GM23338 (cell line): ENCODE measurements around the gene RAB3B. TPM values are rescaled to one million over a fixed set of nuclear protein-coding genes. Genes with fewer than 3 reads are reported as not detected.

Source experiments
- ATAC-seq: fragments of 200-7000 bp; cut with Tn5 transposase; 3 replicates; pipeline ENCODE4 v1.9.1; 2020
- DNase-seq: peaks from one replicate; pipeline ENCODE4 v3.0.0-alpha.2; 2015; ENCODE audit warnings: low spot score
- H2AFZ ChIP-seq: fragments of 200-600 bp; sonication (generic); 2 replicates; pipeline ENCODE4 v1.8.0; 2016; ENCODE audit warnings: antibody characterized with exemption, mild to moderate bottlenecking, moderate library complexity
- H3F3A ChIP-seq: fragments of 200-600 bp; sonication (generic); replicated peaks from 2 replicates; pipeline ENCODE4 v1.8.0; 2017; ENCODE audit warnings: antibody characterized with exemption, mixed run types, low read depth
- H3K27ac ChIP-seq: fragments of 200-600 bp; sonication (generic); 2 replicates; pipeline ENCODE4 v1.6.1; 2016; ENCODE audit warnings: low read depth
- H3K27me3 ChIP-seq: fragments of 200-600 bp; sonication (generic); 2 replicates; pipeline ENCODE4 v1.8.0; 2016; ENCODE audit warnings: mild to moderate bottlenecking, mixed run types, moderate library complexity; ENCODE audit not compliant: insufficient read depth
- H3K36me3 ChIP-seq: fragments of 200-600 bp; sonication (generic); 2 replicates; pipeline ENCODE4 v1.8.0; 2016; ENCODE audit warnings: mild to moderate bottlenecking; ENCODE audit not compliant: insufficient read depth
- H3K4me1 ChIP-seq: fragments of 200-600 bp; sonication (generic); 2 replicates; pipeline ENCODE4 v1.8.0; 2016; ENCODE audit warnings: mild to moderate bottlenecking, moderate library complexity; ENCODE audit not compliant: insufficient read depth
- H3K4me2 ChIP-seq: fragments of 200-600 bp; sonication (generic); 2 replicates; pipeline ENCODE4 v1.7.1; 2017; ENCODE audit warnings: mixed run types
- H3K4me3 ChIP-seq: fragments of 200-600 bp; sonication (generic); 2 replicates; pipeline ENCODE4 v1.6.1; 2016; ENCODE audit warnings: mixed run types
- H3K79me2 ChIP-seq: fragments of 200-600 bp; sonication (generic); replicated peaks from 2 replicates; pipeline ENCODE4 v1.8.0; 2017; ENCODE audit warnings: mild to moderate bottlenecking; ENCODE audit not compliant: insufficient read depth
- H3K9me2 ChIP-seq: fragments of 200-600 bp; sonication (generic); 2 replicates; pipeline ENCODE4 v1.8.0; 2017; ENCODE audit not compliant: insufficient read depth
- H4K20me1 ChIP-seq: fragments of 200-600 bp; sonication (generic); replicated peaks from 2 replicates; pipeline ENCODE4 v1.8.0; 2017; ENCODE audit warnings: mild to moderate bottlenecking; ENCODE audit not compliant: insufficient read depth
- H3K27ac Mint-ChIP-seq: 2 replicates; pipeline ENCODE4 v1.8.0; 2020; ENCODE audit warnings: inconsistent platforms, mild to moderate bottlenecking, moderate library complexity, mixed read lengths
- H3K27me3 Mint-ChIP-seq: 3 replicates; pipeline ENCODE4 v1.8.0; 2022; ENCODE audit warnings: low read depth, mild to moderate bottlenecking, moderate library complexity, mixed read lengths, inconsistent platforms; ENCODE audit not compliant: insufficient read depth, poor library complexity
- H3K36me3 Mint-ChIP-seq: 3 replicates; pipeline ENCODE4 v1.8.0; 2021; ENCODE audit warnings: low read depth, mild to moderate bottlenecking, inconsistent platforms, moderate library complexity, mixed read lengths
- H3K4me1 Mint-ChIP-seq: 3 replicates; pipeline ENCODE4 v1.8.0; 2020; ENCODE audit warnings: mild to moderate bottlenecking, inconsistent platforms, mixed read lengths
- H3K4me3 Mint-ChIP-seq: 3 replicates; pipeline ENCODE4 v1.8.0; 2021; ENCODE audit warnings: moderate library complexity, mild to moderate bottlenecking, inconsistent platforms, mixed read lengths
- H3K9me3 Mint-ChIP-seq: 3 replicates; pipeline ENCODE4 v1.8.0; 2020; ENCODE audit warnings: moderate library complexity, mild to moderate bottlenecking, inconsistent platforms, mixed read lengths
- CREB1 ChIP-seq: fragments of 250-450 bp; sonication (Bioruptor Pico); IDR thresholded peaks from 2 replicates; pipeline ENCODE4 v1.5.0; 2020; ENCODE audit warnings: low read depth, mild to moderate bottlenecking, moderate library complexity
- EZH2 ChIP-seq: fragments of 200-600 bp; sonication (generic); IDR thresholded peaks from one replicate; pipeline ENCODE4 v1.8.0; 2017; ENCODE audit warnings: antibody characterized with exemption, mild to moderate bottlenecking, low read depth; ENCODE audit not compliant: unreplicated experiment
- EZH2phosphoT487 ChIP-seq: fragments of 200-600 bp; sonication (generic); IDR thresholded peaks from one replicate; pipeline ENCODE4 v1.8.1; 2018; ENCODE audit warnings: antibody characterized with exemption; ENCODE audit not compliant: unreplicated experiment
- JUNB ChIP-seq: IDR thresholded peaks from one replicate; pipeline ENCODE4 v1.6.1; 2016; ENCODE audit warnings: antibody characterized with exemption; ENCODE audit not compliant: unreplicated experiment
- NANOG ChIP-seq: IDR thresholded peaks from 2 replicates; pipeline ENCODE4 v1.6.1; 2016; ENCODE audit warnings: antibody characterized with exemption, borderline replicate concordance
- POLR2AphosphoS5 ChIP-seq: IDR thresholded peaks from 2 replicates; pipeline ENCODE4 v1.6.1; 2016; ENCODE audit warnings: antibody characterized with exemption, low read depth
- STAT1 ChIP-seq: IDR thresholded peaks from one replicate; pipeline ENCODE4 v1.6.1; 2016; ENCODE audit warnings: antibody characterized with exemption; ENCODE audit not compliant: unreplicated experiment
- ZNF114 ChIP-seq: fragments of 250-450 bp; sonication (Bioruptor Pico); IDR thresholded peaks from 2 replicates; pipeline ENCODE4 v1.5.0; 2020; ENCODE audit warnings: mild to moderate bottlenecking, moderate library complexity
- ZNF331 ChIP-seq: fragments of 250-450 bp; sonication (Bioruptor Pico); IDR thresholded peaks from 2 replicates; pipeline ENCODE4 v1.5.0; 2020; ENCODE audit warnings: low read depth, mild to moderate bottlenecking, moderate library complexity
- polyA plus RNA-seq: library from polyadenylated mRNA; unstranded; fragments of >200 nt; fragmentation: Nextera tagmentation; extraction: Ambion mirVana; gene quantifications from 2 replicates; pipeline ENCODE4 v1.2.1, GENCODE V29; 2016
- total RNA-seq: library from RNA; depleted of rRNA; stranded (reverse); fragments of >200 nt; shearing (Covaris generic); gene quantifications from 2 replicates; pipeline ENCODE4 v1.2.3, GENCODE V29; 2014
- TF ChIP-seq, protein P1 (sequence below), 2 experiments: fragments of 200-600 bp in 1 of 2; sonication (generic) in 1 of 2; conservative IDR thresholded peaks; 2 replicates each; pipeline versions ENCODE4 v1.5.1 to v1.6.1; 2016 to 2017; ENCODE audit warnings: antibody characterized with exemption in 2 of 2, low read depth in 2 of 2, mild to moderate bottlenecking in 2 of 2, moderate library complexity in 1 of 2
- TF ChIP-seq, protein P2 (sequence below): IDR thresholded peaks from 2 replicates; pipeline ENCODE4 v1.6.1; 2016; ENCODE audit warnings: antibody characterized with exemption
- TF ChIP-seq, protein P3 (sequence below): IDR thresholded peaks from one replicate; pipeline ENCODE4 v1.6.1; 2018; ENCODE audit warnings: antibody characterized with exemption; ENCODE audit not compliant: unreplicated experiment
- TF ChIP-seq, protein P4 (sequence below): fragments of 250-450 bp; sonication (Bioruptor Pico); IDR thresholded peaks from 2 replicates; pipeline ENCODE4 v1.5.0; 2020; ENCODE audit warnings: mild to moderate bottlenecking, moderate library complexity

Gene RAB3B
- total and polyA plus RNA-seq, 2 experiments from 2014 or later: 18.3 to 37.9 TPM

DNA sequence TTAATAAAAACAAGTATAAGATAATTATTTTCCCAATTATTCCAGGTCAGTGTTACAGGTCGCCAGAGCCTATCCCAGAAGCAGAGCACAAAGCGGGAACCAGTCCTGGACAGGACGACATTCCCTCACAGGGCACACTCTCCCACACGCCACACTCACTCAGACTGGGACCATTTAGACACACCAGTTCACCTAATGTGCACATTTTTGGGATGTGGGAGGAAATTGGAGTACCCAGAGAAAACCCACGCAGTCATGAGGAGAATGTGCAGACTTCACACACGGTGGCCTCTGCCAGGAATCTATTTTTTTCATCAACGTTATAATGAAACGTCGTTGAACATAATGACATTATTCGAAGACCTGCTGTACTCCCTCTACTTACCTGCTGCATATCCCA lies 91.5 kb downstream of the RAB3B start:
- H3K4me3 ChIP-seq: no peak overlapping the region
- ATAC-seq (no peak), DNase-seq (no peak)
- H3K27ac ChIP-seq: no peak overlapping the region
- TF ChIP-seq, protein P1, sequence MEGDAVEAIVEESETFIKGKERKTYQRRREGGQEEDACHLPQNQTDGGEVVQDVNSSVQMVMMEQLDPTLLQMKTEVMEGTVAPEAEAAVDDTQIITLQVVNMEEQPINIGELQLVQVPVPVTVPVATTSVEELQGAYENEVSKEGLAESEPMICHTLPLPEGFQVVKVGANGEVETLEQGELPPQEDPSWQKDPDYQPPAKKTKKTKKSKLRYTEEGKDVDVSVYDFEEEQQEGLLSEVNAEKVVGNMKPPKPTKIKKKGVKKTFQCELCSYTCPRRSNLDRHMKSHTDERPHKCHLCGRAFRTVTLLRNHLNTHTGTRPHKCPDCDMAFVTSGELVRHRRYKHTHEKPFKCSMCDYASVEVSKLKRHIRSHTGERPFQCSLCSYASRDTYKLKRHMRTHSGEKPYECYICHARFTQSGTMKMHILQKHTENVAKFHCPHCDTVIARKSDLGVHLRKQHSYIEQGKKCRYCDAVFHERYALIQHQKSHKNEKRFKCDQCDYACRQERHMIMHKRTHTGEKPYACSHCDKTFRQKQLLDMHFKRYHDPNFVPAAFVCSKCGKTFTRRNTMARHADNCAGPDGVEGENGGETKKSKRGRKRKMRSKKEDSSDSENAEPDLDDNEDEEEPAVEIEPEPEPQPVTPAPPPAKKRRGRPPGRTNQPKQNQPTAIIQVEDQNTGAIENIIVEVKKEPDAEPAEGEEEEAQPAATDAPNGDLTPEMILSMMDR (conservative IDR thresholded peaks at IDR 0.05; ENCODE audit: low read depth in 2 of 2): no peak
- TF ChIP-seq EZH2phosphoT487 (no peak), EZH2 (no peak), NANOG (no peak), CREB1 (CRISPR knock-in tag) (no peak), ZNF114 (CRISPR knock-in tag) (no peak), POLR2AphosphoS5 (no peak), ZNF331 (CRISPR knock-in tag) (no peak), STAT1 (no peak), JUNB (no peak)
- TF ChIP-seq, protein P2, sequence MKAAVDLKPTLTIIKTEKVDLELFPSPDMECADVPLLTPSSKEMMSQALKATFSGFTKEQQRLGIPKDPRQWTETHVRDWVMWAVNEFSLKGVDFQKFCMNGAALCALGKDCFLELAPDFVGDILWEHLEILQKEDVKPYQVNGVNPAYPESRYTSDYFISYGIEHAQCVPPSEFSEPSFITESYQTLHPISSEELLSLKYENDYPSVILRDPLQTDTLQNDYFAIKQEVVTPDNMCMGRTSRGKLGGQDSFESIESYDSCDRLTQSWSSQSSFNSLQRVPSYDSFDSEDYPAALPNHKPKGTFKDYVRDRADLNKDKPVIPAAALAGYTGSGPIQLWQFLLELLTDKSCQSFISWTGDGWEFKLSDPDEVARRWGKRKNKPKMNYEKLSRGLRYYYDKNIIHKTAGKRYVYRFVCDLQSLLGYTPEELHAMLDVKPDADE: no peak
- TF ChIP-seq, protein P3, sequence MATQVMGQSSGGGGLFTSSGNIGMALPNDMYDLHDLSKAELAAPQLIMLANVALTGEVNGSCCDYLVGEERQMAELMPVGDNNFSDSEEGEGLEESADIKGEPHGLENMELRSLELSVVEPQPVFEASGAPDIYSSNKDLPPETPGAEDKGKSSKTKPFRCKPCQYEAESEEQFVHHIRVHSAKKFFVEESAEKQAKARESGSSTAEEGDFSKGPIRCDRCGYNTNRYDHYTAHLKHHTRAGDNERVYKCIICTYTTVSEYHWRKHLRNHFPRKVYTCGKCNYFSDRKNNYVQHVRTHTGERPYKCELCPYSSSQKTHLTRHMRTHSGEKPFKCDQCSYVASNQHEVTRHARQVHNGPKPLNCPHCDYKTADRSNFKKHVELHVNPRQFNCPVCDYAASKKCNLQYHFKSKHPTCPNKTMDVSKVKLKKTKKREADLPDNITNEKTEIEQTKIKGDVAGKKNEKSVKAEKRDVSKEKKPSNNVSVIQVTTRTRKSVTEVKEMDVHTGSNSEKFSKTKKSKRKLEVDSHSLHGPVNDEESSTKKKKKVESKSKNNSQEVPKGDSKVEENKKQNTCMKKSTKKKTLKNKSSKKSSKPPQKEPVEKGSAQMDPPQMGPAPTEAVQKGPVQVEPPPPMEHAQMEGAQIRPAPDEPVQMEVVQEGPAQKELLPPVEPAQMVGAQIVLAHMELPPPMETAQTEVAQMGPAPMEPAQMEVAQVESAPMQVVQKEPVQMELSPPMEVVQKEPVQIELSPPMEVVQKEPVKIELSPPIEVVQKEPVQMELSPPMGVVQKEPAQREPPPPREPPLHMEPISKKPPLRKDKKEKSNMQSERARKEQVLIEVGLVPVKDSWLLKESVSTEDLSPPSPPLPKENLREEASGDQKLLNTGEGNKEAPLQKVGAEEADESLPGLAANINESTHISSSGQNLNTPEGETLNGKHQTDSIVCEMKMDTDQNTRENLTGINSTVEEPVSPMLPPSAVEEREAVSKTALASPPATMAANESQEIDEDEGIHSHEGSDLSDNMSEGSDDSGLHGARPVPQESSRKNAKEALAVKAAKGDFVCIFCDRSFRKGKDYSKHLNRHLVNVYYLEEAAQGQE: no peak
- TF ChIP-seq, protein P4, sequence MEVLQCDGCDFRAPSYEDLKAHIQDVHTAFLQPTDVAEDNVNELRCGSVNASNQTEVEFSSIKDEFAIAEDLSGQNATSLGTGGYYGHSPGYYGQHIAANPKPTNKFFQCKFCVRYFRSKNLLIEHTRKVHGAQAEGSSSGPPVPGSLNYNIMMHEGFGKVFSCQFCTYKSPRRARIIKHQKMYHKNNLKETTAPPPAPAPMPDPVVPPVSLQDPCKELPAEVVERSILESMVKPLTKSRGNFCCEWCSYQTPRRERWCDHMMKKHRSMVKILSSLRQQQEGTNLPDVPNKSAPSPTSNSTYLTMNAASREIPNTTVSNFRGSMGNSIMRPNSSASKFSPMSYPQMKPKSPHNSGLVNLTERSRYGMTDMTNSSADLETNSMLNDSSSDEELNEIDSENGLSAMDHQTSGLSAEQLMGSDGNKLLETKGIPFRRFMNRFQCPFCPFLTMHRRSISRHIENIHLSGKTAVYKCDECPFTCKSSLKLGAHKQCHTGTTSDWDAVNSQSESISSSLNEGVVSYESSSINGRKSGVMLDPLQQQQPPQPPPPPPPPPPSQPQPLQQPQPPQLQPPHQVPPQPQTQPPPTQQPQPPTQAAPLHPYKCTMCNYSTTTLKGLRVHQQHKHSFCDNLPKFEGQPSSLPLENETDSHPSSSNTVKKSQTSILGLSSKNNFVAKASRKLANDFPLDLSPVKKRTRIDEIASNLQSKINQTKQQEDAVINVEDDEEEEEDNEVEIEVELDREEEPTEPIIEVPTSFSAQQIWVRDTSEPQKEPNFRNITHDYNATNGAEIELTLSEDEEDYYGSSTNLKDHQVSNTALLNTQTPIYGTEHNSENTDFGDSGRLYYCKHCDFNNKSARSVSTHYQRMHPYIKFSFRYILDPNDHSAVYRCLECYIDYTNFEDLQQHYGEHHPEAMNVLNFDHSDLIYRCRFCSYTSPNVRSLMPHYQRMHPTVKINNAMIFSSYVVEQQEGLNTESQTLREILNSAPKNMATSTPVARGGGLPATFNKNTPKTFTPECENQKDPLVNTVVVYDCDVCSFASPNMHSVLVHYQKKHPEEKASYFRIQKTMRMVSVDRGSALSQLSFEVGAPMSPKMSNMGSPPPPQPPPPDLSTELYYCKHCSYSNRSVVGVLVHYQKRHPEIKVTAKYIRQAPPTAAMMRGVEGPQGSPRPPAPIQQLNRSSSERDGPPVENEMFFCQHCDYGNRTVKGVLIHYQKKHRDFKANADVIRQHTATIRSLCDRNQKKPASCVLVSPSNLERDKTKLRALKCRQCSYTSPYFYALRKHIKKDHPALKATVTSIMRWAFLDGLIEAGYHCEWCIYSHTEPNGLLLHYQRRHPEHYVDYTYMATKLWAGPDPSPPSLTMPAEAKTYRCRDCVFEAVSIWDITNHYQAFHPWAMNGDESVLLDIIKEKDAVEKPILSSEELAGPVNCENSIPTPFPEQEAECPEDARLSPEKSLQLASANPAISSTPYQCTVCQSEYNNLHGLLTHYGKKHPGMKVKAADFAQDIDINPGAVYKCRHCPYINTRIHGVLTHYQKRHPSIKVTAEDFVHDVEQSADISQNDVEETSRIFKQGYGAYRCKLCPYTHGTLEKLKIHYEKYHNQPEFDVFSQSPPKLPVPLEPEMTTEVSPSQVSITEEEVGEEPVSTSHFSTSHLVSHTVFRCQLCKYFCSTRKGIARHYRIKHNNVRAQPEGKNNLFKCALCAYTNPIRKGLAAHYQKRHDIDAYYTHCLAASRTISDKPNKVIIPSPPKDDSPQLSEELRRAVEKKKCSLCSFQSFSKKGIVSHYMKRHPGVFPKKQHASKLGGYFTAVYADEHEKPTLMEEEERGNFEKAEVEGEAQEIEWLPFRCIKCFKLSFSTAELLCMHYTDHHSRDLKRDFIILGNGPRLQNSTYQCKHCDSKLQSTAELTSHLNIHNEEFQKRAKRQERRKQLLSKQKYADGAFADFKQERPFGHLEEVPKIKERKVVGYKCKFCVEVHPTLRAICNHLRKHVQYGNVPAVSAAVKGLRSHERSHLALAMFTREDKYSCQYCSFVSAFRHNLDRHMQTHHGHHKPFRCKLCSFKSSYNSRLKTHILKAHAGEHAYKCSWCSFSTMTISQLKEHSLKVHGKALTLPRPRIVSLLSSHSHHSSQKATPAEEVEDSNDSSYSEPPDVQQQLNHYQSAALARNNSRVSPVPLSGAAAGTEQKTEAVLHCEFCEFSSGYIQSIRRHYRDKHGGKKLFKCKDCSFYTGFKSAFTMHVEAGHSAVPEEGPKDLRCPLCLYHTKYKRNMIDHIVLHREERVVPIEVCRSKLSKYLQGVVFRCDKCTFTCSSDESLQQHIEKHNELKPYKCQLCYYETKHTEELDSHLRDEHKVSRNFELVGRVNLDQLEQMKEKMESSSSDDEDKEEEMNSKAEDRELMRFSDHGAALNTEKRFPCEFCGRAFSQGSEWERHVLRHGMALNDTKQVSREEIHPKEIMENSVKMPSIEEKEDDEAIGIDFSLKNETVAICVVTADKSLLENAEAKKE (CRISPR knock-in tag): no peak
- no peak overlapping the region for H2AFZ ChIP-seq
- H3K9me3 Mint-ChIP-seq: no peaks in the 10 kb centered on the region
- no peaks in the 10 kb centered on the region for H4K20me1 ChIP-seq
- H3K4me3 Mint-ChIP-seq: no peak overlapping the region
- H3K4me1 Mint-ChIP-seq: peaks cover 8% of the 10 kb centered on the region; the same call in 2 of the 3 replicates
- H3K9me2 ChIP-seq: no peaks in the 10 kb centered on the region
- no peaks in the 10 kb centered on the region for H3K27me3 ChIP-seq
- H3K36me3 Mint-ChIP-seq: no peaks in the 10 kb centered on the region
- H3K79me2 ChIP-seq: no peaks in the 10 kb centered on the region
- no peaks in the 10 kb centered on the region for H3K27me3 Mint-ChIP-seq
- no peaks in the 10 kb centered on the region for H3K4me1 ChIP-seq
- no peak overlapping the region for H3K27ac Mint-ChIP-seq
- H3K36me3 ChIP-seq: no peaks in the 10 kb centered on the region
- no peak overlapping the region for H3K4me2 ChIP-seq
- H3F3A ChIP-seq: no peaks in the 10 kb centered on the region
